HG03354 (cell line): ENCODE data around the gene IL9R.
"Not testable (repeated sequence)": the region's sequence is repeated elsewhere in the genome, so short reads cannot be mapped to it uniquely, and the experiment has no call there.

Experiments
- ATAC-seq: cut with Tn5 transposase; IDR thresholded peaks from one replicate; pipeline ENCODE4 v1.9.1; 2021; ENCODE audit warnings: mild to moderate bottlenecking; ENCODE audit not compliant: unreplicated experiment, poor library complexity, severe bottlenecking

The IL9R gene

GRCh38 chrX:156024949-156025492, 27.5 kb downstream of the IL9R start:
- not testable (repeated sequence) for ATAC-seq

GRCh38 chrX:156028653-156029237, 31.2 kb downstream of the IL9R start:
- ATAC-seq: not testable (repeated sequence)

GRCh38 chrX:156029296-156029695, 31.8 kb downstream of the IL9R start:
- not testable (repeated sequence) for ATAC-seq

- not testable (repeated sequence) for ATAC-seq
These were observed 32.4 kb downstream of the IL9R start for GRCh38 chrX:156029707-156030442.

GRCh38 chrX:156030474-156030873, 33.0 kb downstream of the IL9R start:
- ATAC-seq: not testable (repeated sequence)
